HepG2 (cell line): Measurements from ENCODE around the gene TTC17. TPM values are rescaled to one million over a fixed set of nuclear protein-coding genes. Genes with fewer than 3 reads are reported as not detected.

ENCODE experiments used
- ATAC-seq: fragments of 200-7000 bp; cut with Tn5 transposase; 3 replicates; pipeline ENCODE4 v1.9.1; 2020; ENCODE audit warnings: mild to moderate bottlenecking, moderate library complexity
- BruUV-seq: library from RNA; stranded (reverse); fragments of 400-500 nt; replicated peaks from 2 replicates; lab custom pipeline; 2021; lab: Mats Ljungman, UMichigan
- CTCF ChIA-PET: fragments of 300-600 bp; formaldehyde crosslinking; extraction: SDS; loops from one replicate; lab custom pipeline; 2021; ENCODE audit warnings: low total read pairs, inconsistent platforms, low intra/inter-chr PET ratio; lab: Yijun Ruan, JAX
- POLR2A ChIA-PET: fragments of 350-600 bp; sonication (Branson Sonifier 250); formaldehyde crosslinking; loops from one replicate; lab custom pipeline; 2020; ENCODE audit warnings: antibody characterized with exemption, inconsistent platforms; lab: Yijun Ruan, JAX
- DNase-seq: peaks from one replicate; pipeline ENCODE4 v3.0.0-alpha.2; 2015; ENCODE audit warnings: low spot score
- FAIRE-seq: peaks from 3 replicates; lab custom pipeline; 2011; peaks lifted over from hg19 to GRCh38; lab: Jason Lieb, UNC
- H2AFZ ChIP-seq: one replicate; pipeline ENCODE4 v1.6.1; 2011; ENCODE audit warnings: low read length, inconsistent platforms
- H3K27ac ChIP-seq: fragments of 300-600 bp; 3 replicates; pipeline ENCODE4 v1.8.0; 2011; ENCODE audit warnings: mixed run types, mild to moderate bottlenecking, mixed read lengths, low read length, inconsistent platforms; ENCODE audit not compliant: insufficient read depth; ENCODE audit errors: extremely low read length
- H3K27me3 ChIP-seq, 2 experiments: fragments of 200-600 bp in 1 of 2; 2 replicates in 1 of 2; 3 replicates in 1 of 2; pipeline versions ENCODE4 v1.6.0 to v1.8.0; 2011; ENCODE audit warnings: low read length in 2 of 2, mild to moderate bottlenecking in 2 of 2, moderate library complexity in 2 of 2, inconsistent platforms in 1 of 2; ENCODE audit not compliant: insufficient read depth in 2 of 2, control insufficient read depth in 1 of 2
- H3K36me3 ChIP-seq, 2 experiments: fragments of 200-600 bp in 1 of 2; replicated peaks in 1 of 2; 2 replicates in 1 of 2; 3 replicates in 1 of 2; pipeline versions ENCODE4 v1.5.1 to v1.8.0; 2011; ENCODE audit warnings: low read length in 2 of 2, inconsistent platforms in 1 of 2; ENCODE audit not compliant: insufficient read depth in 2 of 2, control insufficient read depth in 1 of 2
- H3K4me1 ChIP-seq: 2 replicates; pipeline ENCODE4 v1.5.1; 2012; ENCODE audit warnings: low read length, inconsistent platforms; ENCODE audit not compliant: insufficient read depth
- H3K4me2 ChIP-seq: 2 replicates; pipeline ENCODE4 v1.6.0; 2011; ENCODE audit warnings: low read depth, low read length, inconsistent platforms
- H3K4me3 ChIP-seq, 3 experiments: fragments of 200-600 bp in 1 of 3; sonication (generic), shearing (Covaris generic) in 1 of 3; replicated peaks in 1 of 3; 2 replicates each; pipeline ENCODE4 v1.5.1; 2011 to 2016; ENCODE audit warnings: low read length in 3 of 3, inconsistent platforms in 2 of 3, low read depth in 2 of 3, mild to moderate bottlenecking in 2 of 3, control low read depth in 1 of 3, mixed read lengths in 1 of 3; ENCODE audit not compliant: insufficient read depth in 1 of 3
- H3K79me2 ChIP-seq: one replicate; pipeline ENCODE4 v1.6.1; 2011; ENCODE audit warnings: low read length, inconsistent platforms; ENCODE audit not compliant: insufficient read depth
- H3K9ac ChIP-seq: 2 replicates; pipeline ENCODE4 v1.6.0; 2011; ENCODE audit warnings: mild to moderate bottlenecking, low read depth, low read length, inconsistent platforms; ENCODE audit not compliant: insufficient read depth
- H3K9me3 ChIP-seq: 2 replicates; pipeline ENCODE4 v1.5.1; 2012; ENCODE audit warnings: mild to moderate bottlenecking, low read length
- H4K20me1 ChIP-seq: 2 replicates; pipeline ENCODE4 v1.6.0; 2011; ENCODE audit warnings: inconsistent platforms, mild to moderate bottlenecking, low read length, moderate library complexity; ENCODE audit not compliant: insufficient read depth
- ATF2 ChIP-seq: sonication (generic); formaldehyde crosslinking; IDR thresholded peaks from 2 replicates; pipeline ENCODE4 v1.4.0; 2020; ENCODE audit warnings: missing genetic modification reagents
- HDAC6 ChIP-seq: fragments of 200-600 bp; sonication (generic); IDR thresholded peaks from 2 replicates; pipeline ENCODE4 v1.7.0; 2017; ENCODE audit warnings: mild to moderate bottlenecking, antibody characterized with exemption, low read length, low read depth
- HIVEP1 ChIP-seq: sonication (generic); formaldehyde crosslinking; IDR thresholded peaks from 2 replicates; pipeline ENCODE4 v1.4.0; 2020; ENCODE audit warnings: mild to moderate bottlenecking, missing genetic modification reagents
- KDM6A ChIP-seq: IDR thresholded peaks from 2 replicates; pipeline ENCODE4 v1.6.1; 2016; ENCODE audit warnings: low read depth
- NFATC3 ChIP-seq: sonication (generic); formaldehyde crosslinking; IDR thresholded peaks from 2 replicates; pipeline ENCODE4 v1.5.1; 2020; ENCODE audit warnings: mild to moderate bottlenecking, missing genetic modification reagents
- NFKB2 ChIP-seq: sonication (generic); formaldehyde crosslinking; IDR thresholded peaks from 2 replicates; pipeline ENCODE4 v1.4.0; 2020; ENCODE audit warnings: missing genetic modification reagents, borderline replicate concordance
- PHF5A ChIP-seq: IDR thresholded peaks from one replicate; pipeline ENCODE4 v1.6.1; 2018; ENCODE audit warnings: low read depth, missing genetic modification reagents; ENCODE audit not compliant: unreplicated experiment
- SETDB1 ChIP-seq: sonication (generic); formaldehyde crosslinking; IDR thresholded peaks from 2 replicates; pipeline ENCODE4 v1.5.1; 2020; ENCODE audit warnings: missing genetic modification reagents, mild to moderate bottlenecking, borderline replicate concordance
- TAF15 ChIP-seq: fragments of 200-400 bp; formaldehyde crosslinking; IDR thresholded peaks from one replicate; pipeline ENCODE4 v1.6.1; 2018; ENCODE audit warnings: mild to moderate bottlenecking, low read depth, low read length; ENCODE audit not compliant: poor library complexity, severe bottlenecking
- ZBTB37 ChIP-seq: sonication (generic); formaldehyde crosslinking; IDR thresholded peaks from 2 replicates; pipeline ENCODE4 v1.4.0; 2020; ENCODE audit warnings: mild to moderate bottlenecking, missing genetic modification reagents
- ZNF160 ChIP-seq: sonication (generic); formaldehyde crosslinking; IDR thresholded peaks from 2 replicates; pipeline ENCODE4 v1.8.0; 2022; ENCODE audit warnings: mild to moderate bottlenecking, inconsistent platforms, missing genetic modification reagents
- ZNF280B ChIP-seq: sonication (generic); formaldehyde crosslinking; IDR thresholded peaks from 2 replicates; pipeline ENCODE4 v1.5.0; 2020; ENCODE audit warnings: missing genetic modification reagents, mild to moderate bottlenecking, borderline replicate concordance
- ZNF572 ChIP-seq: sonication (generic); formaldehyde crosslinking; IDR thresholded peaks from 2 replicates; pipeline ENCODE4 v1.5.1; 2020; ENCODE audit warnings: mild to moderate bottlenecking, missing genetic modification reagents
- ZSCAN21 ChIP-seq: sonication (generic); formaldehyde crosslinking; IDR thresholded peaks from 2 replicates; pipeline ENCODE4 v1.8.0; 2022; ENCODE audit warnings: mild to moderate bottlenecking, missing genetic modification reagents, moderate library complexity, borderline replicate concordance
- WGBS: methylation state at CpG from one replicate; pipeline ENCODE4 v1.1.6; 2017; ENCODE audit warnings: low lambda C conversion rate; 5-methylcytosine and 5-hydroxymethylcytosine counted together
- in situ Hi-C: cut with HindIII; loops from 2 replicates; pipeline ENCODE4 v1.10.0; 2017; ENCODE audit warnings: low pct_unique_long_range_greater_than_20kb; ENCODE audit not compliant: extremely low pct_ligation_motif_present
- intact Hi-C: fragments of 100-400 bp; cut with micrococcal nuclease; formaldehyde crosslinking; loops from one replicate; pipeline ENCODE4 v1.10.0; 2022; ENCODE audit not compliant: unreplicated experiment
- polyA plus RNA-seq, 8 experiments: library from polyadenylated mRNA; depleted of rRNA in 3 of 8; stranded (reverse) in 7 of 8; unstranded in 1 of 8; fragments of >200 nt; fragmentation: Illumina TruSeq in 4 of 8; extraction: Trizol in 4 of 8; gene quantifications; 2 replicates each; pipeline versions ENCODE4 v1.2.1 to v1.2.3, GENCODE V29; 2011 to 2016; ENCODE audit warnings: low read depth in 4 of 8, missing spikeins in 1 of 8, mixed read lengths in 1 of 8; ENCODE audit not compliant: insufficient read depth in 1 of 8
- total RNA-seq, 5 experiments: library from RNA; depleted of rRNA; stranded (reverse); fragments of >200 nt; fragmentation: Illumina TruSeq; extraction: Trizol; gene quantifications; 2 replicates each; pipeline ENCODE4 v1.2.3, GENCODE V29; 2016; ENCODE audit warnings: low read depth in 1 of 5

TTC17 gene
- total and polyA plus RNA-seq, 2 of the 13 experiments (the other 11 are each of a cell fraction or from before 2014, with no cell fraction given), result 55.9 to 99.7 TPM

GRCh38 chr11:43523632-43524031 is 164.9 kb downstream of the TTC17 start:
- 23% methylated on average over 2 of the region's 2 CpGs for whole genome bisulfite sequencing
- no peaks in the 10 kb centered on the region for H3K79me2 ChIP-seq

GRCh38 chr11:43532041-43532440 is 173.3 kb downstream of the TTC17 start:
- Histone ChIP-seq H3K27me3 (peaks cover 1 to 16% of the 10 kb centered on the region in 2 experiments; a peak in 2 of 5 replicates), H2AFZ (no peak overlapping the region), H3K4me3 (no peak overlapping the region), H3K36me3 (no peaks in the 10 kb centered on the region), H4K20me1 (no peaks in the 10 kb centered on the region), H3K27ac (no peak overlapping the region), H3K9ac (no peak overlapping the region), H3K4me1 (no peaks in the 10 kb centered on the region), H3K4me2 (no peak overlapping the region), H3K79me2 (no peaks in the 10 kb centered on the region), H3K9me3 (no peaks in the 10 kb centered on the region)
- ATAC-seq, result no peak
- 48% methylated on average over 5 of the region's 5 CpGs for WGBS
- CTCF ChIA-PET, result no interaction called here
- intact Hi-C loops, result no loop called here
- POLR2A ChIA-PET, result no interaction called here
- no peak for FAIRE-seq
- in situ Hi-C loops, result no loop called here
- BruUV-seq, result no TSS peak
- DNase-seq, result no peak
- TF ChIP-seq SETDB1 (CRISPR knock-in tag) (no peak), ZBTB37 (CRISPR knock-in tag) (no peak), ZNF160 (CRISPR knock-in tag) (no peak), NFKB2 (CRISPR knock-in tag) (no peak), NFATC3 (CRISPR knock-in tag) (no peak), HIVEP1 (CRISPR knock-in tag) (no peak), ZNF572 (no peak), ZNF280B (no peak), KDM6A (CRISPR knock-in tag) (no peak), TAF15 (no peak), ATF2 (CRISPR knock-in tag) (no peak)

More at GRCh38 chr11:43523632-43524031, 164.9 kb downstream of the TTC17 start:
- Histone ChIP-seq H3K4me1 (no peaks in the 10 kb centered on the region), H3K9me3 (no peaks in the 10 kb centered on the region), H3K27ac (no peak overlapping the region), H3K27me3 (peaks cover 0 to 6% of the 10 kb centered on the region in 2 experiments; a peak in 3 of 5 replicates), H3K4me2 (no peak overlapping the region), H3K4me3 (no peak overlapping the region), H4K20me1 (no peaks in the 10 kb centered on the region), H3K9ac (no peak overlapping the region), H3K36me3 (no peaks in the 10 kb centered on the region)
- CTCF ChIA-PET, result no interaction called here
- intact Hi-C loops, result no loop called here
- no TSS peak for BruUV-seq
- ATAC-seq, result no peak
- FAIRE-seq, result no peak
- TF ChIP-seq PHF5A (no peak), ZSCAN21 (no peak), HDAC6 (no peak)
- TF ChIP-seq, all 625 proteins: peak for 0
- DNase-seq, result no peak
- no peak overlapping the region for H2AFZ ChIP-seq
- POLR2A ChIA-PET, result no interaction called here
- in situ Hi-C loops, result no loop called here
